Stimulated activated CD8-positive, alpha-beta memory T cell treated with anti-CD3 and anti-CD28 coated beads, Interleukin-15, amount 100 ng/mL, for 24 hours (primary cell): ENCODE results near the gene FGF7.
"Not testable (repeated sequence)": the region's sequence is repeated elsewhere in the genome, so short reads cannot be mapped to it uniquely, and the experiment has no call there.

Experiments used
- DNase-seq: peaks from one replicate; pipeline ENCODE4 v3.0.0-alpha.2; 2020; ENCODE audit warnings: low read depth

FGF7 gene

GRCh38 chr15:49423021-49423420 lies at the start of gene FGF7:
Gene FGF7 (plus strand): TSS chr15:49423242. CDS start chr15:49424298, 1,056 bp downstream.
- no peak for DNase-seq

- no peak for DNase-seq
Observed at GRCh38 chr15:49379996-49380395, 43.0 kb upstream of the FGF7 start.

- DNase-seq: no peak
Observed at GRCh38 chr15:49380912-49381311, 42.1 kb upstream of the FGF7 start.

- no peak for DNase-seq
Observed at GRCh38 chr15:49382394-49382793, 40.6 kb upstream of the FGF7 start.

- DNase-seq: no peak
Observed at GRCh38 chr15:49383266-49383665, 39.8 kb upstream of the FGF7 start.

- no peak for DNase-seq
Observed at GRCh38 chr15:49387471-49387870, 35.6 kb upstream of the FGF7 start.

- DNase-seq: not testable (repeated sequence)
Observed at GRCh38 chr15:49402515-49403296, 20.3 kb upstream of the FGF7 start.

GRCh38 chr15:49406352-49407118 lies 16.5 kb upstream of the FGF7 start:
- DNase-seq: no peak

GRCh38 chr15:49410641-49411040 lies 12.4 kb upstream of the FGF7 start:
- no peak for DNase-seq

GRCh38 chr15:49412797-49413196 lies 10.2 kb upstream of the FGF7 start:
- no peak for DNase-seq

GRCh38 chr15:49415149-49415548 lies 7.9 kb upstream of the FGF7 start:
- no peak for DNase-seq

GRCh38 chr15:49415638-49416037 lies 7.4 kb upstream of the FGF7 start:
- no peak for DNase-seq

GRCh38 chr15:49418811-49419210 lies 4.2 kb upstream of the FGF7 start:
- DNase-seq: no peak

- DNase-seq: no peak
Observed at GRCh38 chr15:49421991-49422390, 1.1 kb upstream of the FGF7 start.

GRCh38 chr15:49423901-49424550 lies 984 bp downstream of the FGF7 start:
- DNase-seq: no peak

GRCh38 chr15:49424954-49425353 lies 1.9 kb downstream of the FGF7 start:
- no peak for DNase-seq

GRCh38 chr15:49427372-49427771 lies 4.3 kb downstream of the FGF7 start:
- no peak for DNase-seq

- DNase-seq: no peak
Observed at GRCh38 chr15:49428409-49429095, 5.5 kb downstream of the FGF7 start.

GRCh38 chr15:49430046-49430445 lies 7.0 kb downstream of the FGF7 start:
- no peak for DNase-seq

- DNase-seq: no peak
Observed at GRCh38 chr15:49435174-49435573, 12.1 kb downstream of the FGF7 start.

- DNase-seq: no peak
Observed at GRCh38 chr15:49436751-49437150, 13.7 kb downstream of the FGF7 start.

GRCh38 chr15:49438962-49439631 lies 16.1 kb downstream of the FGF7 start:
- DNase-seq: no peak
